HCT116 (cell line): ENCODE data around the gene PRORP. TPM values are rescaled to one million over a fixed set of nuclear protein-coding genes. Genes with fewer than 3 reads are reported as not detected.
A peak's percentile ranks its signal among the peaks of the same experiment; 100 is the strongest.

Experiments
- ATAC-seq: fragments of 200-7000 bp; cut with Tn5 transposase; 2 replicates; pipeline ENCODE4 v1.9.1; 2020; ENCODE audit warnings: mild to moderate bottlenecking, moderate library complexity
- BruUV-seq: library from RNA; stranded (reverse); fragments of 400-500 nt; replicated peaks from 2 replicates; lab custom pipeline; 2021; lab: Mats Ljungman, UMichigan
- CTCF ChIA-PET: fragments of 300-600 bp; sonication (Branson Sonifier 250); formaldehyde crosslinking; loops from one replicate; lab custom pipeline; 2021; ENCODE audit warnings: antibody characterized with exemption; lab: Charles Lee
- POLR2A ChIA-PET: fragments of 300-600, 350-600 bp; sonication (Branson Sonifier 250); formaldehyde crosslinking; loops from one replicate; lab custom pipeline; 2021; ENCODE audit warnings: antibody characterized with exemption; lab: Charles Lee
- RAD21 ChIA-PET, 2 experiments: fragments of 300-600 bp; sonication (Branson Sonifier 250); formaldehyde crosslinking; loops; one replicate each; lab custom pipeline; 2023; ENCODE audit warnings: low total read pairs in 2 of 2; ENCODE audit not compliant: uncharacterized antibody in 2 of 2, unreplicated experiment in 2 of 2, low non-redundant PET in 1 of 2; lab: Charles Lee
- DNase-seq: peaks from one replicate; pipeline ENCODE4 v3.0.0-alpha.2; 2010; ENCODE audit warnings: low read depth, low spot score
- H2AFZ ChIP-seq: fragments of 200-600 bp; shearing (Covaris generic), sonication (generic); 2 replicates; pipeline ENCODE4 v1.6.1; 2017; ENCODE audit warnings: low read depth, mixed run types, mixed read lengths, antibody characterized with exemption, low read length; ENCODE audit not compliant: poor library complexity, severe bottlenecking
- H3K27ac ChIP-seq: 2 replicates; pipeline ENCODE4 v1.5.1; 2012; ENCODE audit warnings: low read depth, low read length
- H3K27me3 ChIP-seq: fragments of 200-600 bp; sonication (generic); 2 replicates; pipeline ENCODE4 v1.6.1; 2016; ENCODE audit warnings: mixed run types, low read length, mixed read lengths; ENCODE audit not compliant: insufficient read depth
- H3K36me3 ChIP-seq, 2 experiments: fragments of 200-500 bp in 1 of 2; fragments of 200-600 bp in 1 of 2; sonication (Bioruptor generic) in 1 of 2; sonication (generic) in 1 of 2; 2 replicates each; pipeline versions ENCODE4 v1.5.1 to v1.6.1; 2014 to 2016; ENCODE audit warnings: low read length in 2 of 2, inconsistent platforms in 1 of 2, mixed read lengths in 1 of 2, mixed run types in 1 of 2; ENCODE audit not compliant: insufficient read depth in 2 of 2, control insufficient read depth in 1 of 2
- H3K4me1 ChIP-seq, 2 experiments: fragments of 200-600 bp in 1 of 2; sonication (generic) in 1 of 2; 2 replicates each; pipeline versions ENCODE4 v1.5.1 to v1.6.1; 2012 to 2017; ENCODE audit warnings: low read length in 2 of 2, inconsistent platforms in 1 of 2, mild to moderate bottlenecking in 1 of 2, mixed read lengths in 1 of 2, mixed run types in 1 of 2, moderate library complexity in 1 of 2; ENCODE audit not compliant: insufficient read depth in 2 of 2, control insufficient read depth in 1 of 2
- H3K4me2 ChIP-seq: fragments of 200-600 bp; sonication (generic); 2 replicates; pipeline ENCODE4 v1.6.1; 2017; ENCODE audit warnings: mixed run types, low read length, mixed read lengths
- H3K4me3 ChIP-seq, 2 experiments: fragments of 200-600 bp in 1 of 2; sonication (generic) in 1 of 2; replicated peaks in 1 of 2; 2 replicates each; pipeline ENCODE4 v1.5.1; 2011 to 2016; ENCODE audit warnings: low read length in 2 of 2, control low read depth in 1 of 2, low read depth in 1 of 2, mild to moderate bottlenecking in 1 of 2, mixed read lengths in 1 of 2, mixed run types in 1 of 2
- H3K79me2 ChIP-seq: fragments of 200-600 bp; sonication (generic); 2 replicates; pipeline ENCODE4 v1.6.1; 2017; ENCODE audit warnings: mild to moderate bottlenecking, mixed run types, low read length, moderate library complexity, mixed read lengths; ENCODE audit not compliant: insufficient read depth
- H3K9ac ChIP-seq: fragments of 200-600 bp; sonication (generic); 2 replicates; pipeline ENCODE4 v1.6.1; 2016; ENCODE audit warnings: low read length, mixed read lengths
- H3K9me2 ChIP-seq: fragments of 200-600 bp; sonication (generic), shearing (Covaris generic); 2 replicates; pipeline ENCODE4 v1.6.1; 2017; ENCODE audit warnings: mixed run types, mild to moderate bottlenecking, moderate library complexity; ENCODE audit not compliant: insufficient read depth
- H3K9me3 ChIP-seq, 2 experiments: fragments of 200-500 bp in 1 of 2; fragments of 200-600 bp in 1 of 2; sonication (Bioruptor generic) in 1 of 2; sonication (generic) in 1 of 2; 2 replicates each; pipeline ENCODE4 v1.6.1; 2014 to 2017; ENCODE audit warnings: low read length in 2 of 2, mixed read lengths in 2 of 2, inconsistent platforms in 1 of 2, low read depth in 1 of 2, mild to moderate bottlenecking in 1 of 2, mixed run types in 1 of 2, moderate library complexity in 1 of 2; ENCODE audit not compliant: control insufficient read depth in 1 of 2, insufficient read depth in 1 of 2
- H4K20me1 ChIP-seq: fragments of 200-600 bp; sonication (generic), shearing (Covaris generic); 2 replicates; pipeline ENCODE4 v1.6.1; 2017; ENCODE audit warnings: mixed run types, mild to moderate bottlenecking, moderate library complexity; ENCODE audit not compliant: insufficient read depth
- CBX3 ChIP-seq: IDR thresholded peaks from 2 replicates; pipeline ENCODE4 v1.6.1; 2012; ENCODE audit warnings: low read depth
- CEBPB ChIP-seq: IDR thresholded peaks from 2 replicates; pipeline ENCODE4 v1.6.1; 2012; ENCODE audit warnings: low read depth
- ELF1 ChIP-seq: IDR thresholded peaks from 2 replicates; pipeline ENCODE4 v1.6.1; 2012; ENCODE audit warnings: low read depth, borderline replicate concordance
- EZH2 ChIP-seq: fragments of 200-600 bp; sonication (generic); IDR thresholded peaks from 2 replicates; pipeline ENCODE4 v1.6.1; 2017; ENCODE audit warnings: antibody characterized with exemption, mixed run types
- EZH2phosphoT487 ChIP-seq: fragments of 200-600 bp; IDR thresholded peaks from 2 replicates; pipeline ENCODE4 v1.6.1; 2018; ENCODE audit warnings: antibody characterized with exemption, borderline replicate concordance
- FOSL1 ChIP-seq: IDR thresholded peaks from 2 replicates; pipeline ENCODE4 v1.6.1; 2012; ENCODE audit warnings: low read depth
- JUND ChIP-seq: IDR thresholded peaks from 2 replicates; pipeline ENCODE4 v1.6.1; 2012
- POLR2A ChIP-seq: IDR thresholded peaks from 2 replicates; pipeline ENCODE4 v1.7.0; 2011; ENCODE audit warnings: borderline replicate concordance; ENCODE audit not compliant: insufficient read depth, insufficient read length; ENCODE audit errors: extremely low read depth
- RAD21 ChIP-seq: IDR thresholded peaks from 2 replicates; pipeline ENCODE4 v1.6.1; 2012; ENCODE audit warnings: low read depth, mild to moderate bottlenecking
- SIN3A ChIP-seq: IDR thresholded peaks from 2 replicates; pipeline ENCODE4 v1.6.1; 2012; ENCODE audit warnings: low read depth
- SP1 ChIP-seq: IDR thresholded peaks from 2 replicates; pipeline ENCODE4 v1.6.1; 2012; ENCODE audit warnings: low read depth
- SRF ChIP-seq: IDR thresholded peaks from 2 replicates; pipeline ENCODE4 v1.6.1; 2012; ENCODE audit warnings: low read depth
- YY1 ChIP-seq: IDR thresholded peaks from 2 replicates; pipeline ENCODE4 v1.6.1; 2011; ENCODE audit warnings: low read length, low read depth, moderate library complexity, mild to moderate bottlenecking; ENCODE audit not compliant: insufficient replicate concordance; ENCODE audit errors: extremely low read depth
- ZFX ChIP-seq: fragments of 450-650 bp; IDR thresholded peaks from 2 replicates; pipeline ENCODE4 v1.6.1; 2017
- ZNF274 ChIP-seq: fragments of 200-500 bp; sonication (Bioruptor generic); IDR thresholded peaks from 2 replicates; pipeline ENCODE4 v1.6.1; 2014; ENCODE audit warnings: mild to moderate bottlenecking, low read depth, low read length, inconsistent platforms
- intact Hi-C: fragments of 100-400 bp; cut with micrococcal nuclease; formaldehyde crosslinking; loops from 2 replicates; pipeline ENCODE4 v1.10.0; 2022
- total RNA-seq: library from RNA; stranded (reverse); gene quantifications from one replicate; pipeline ENCODE4 v1.2.1, GENCODE V29; 2021; ENCODE audit not compliant: unreplicated experiment
- TF ChIP-seq, protein P1 (sequence below): IDR thresholded peaks from 2 replicates; pipeline ENCODE4 v1.6.1; 2012; ENCODE audit warnings: low read depth
- TF ChIP-seq, protein P2 (sequence below), 3 experiments: fragments of 200-600 bp in 1 of 3; sonication (generic) in 1 of 3; IDR thresholded peaks in 2 of 3; conservative IDR thresholded peaks in 1 of 3; 2 replicates each; pipeline ENCODE4 v1.5.1; 2012 to 2017; ENCODE audit warnings: low read depth in 2 of 3, low read length in 2 of 3, antibody characterized with exemption in 1 of 3, borderline replicate concordance in 1 of 3, control low read depth in 1 of 3, mild to moderate bottlenecking in 1 of 3, mixed read lengths in 1 of 3, mixed run types in 1 of 3, moderate library complexity in 1 of 3; ENCODE audit not compliant: insufficient read depth in 1 of 3
- TF ChIP-seq, protein P3 (sequence below): IDR thresholded peaks from 2 replicates; pipeline ENCODE4 v1.6.1; 2012
- TF ChIP-seq, protein P4 (sequence below): IDR thresholded peaks from 2 replicates; pipeline ENCODE4 v1.6.1; 2011; ENCODE audit warnings: mild to moderate bottlenecking, low read length, moderate library complexity; ENCODE audit not compliant: insufficient replicate concordance; ENCODE audit errors: extremely low read depth

The PRORP gene
- total RNA-seq, 1 experiment from 2014 or later, result 28.0 TPM

DNA sequence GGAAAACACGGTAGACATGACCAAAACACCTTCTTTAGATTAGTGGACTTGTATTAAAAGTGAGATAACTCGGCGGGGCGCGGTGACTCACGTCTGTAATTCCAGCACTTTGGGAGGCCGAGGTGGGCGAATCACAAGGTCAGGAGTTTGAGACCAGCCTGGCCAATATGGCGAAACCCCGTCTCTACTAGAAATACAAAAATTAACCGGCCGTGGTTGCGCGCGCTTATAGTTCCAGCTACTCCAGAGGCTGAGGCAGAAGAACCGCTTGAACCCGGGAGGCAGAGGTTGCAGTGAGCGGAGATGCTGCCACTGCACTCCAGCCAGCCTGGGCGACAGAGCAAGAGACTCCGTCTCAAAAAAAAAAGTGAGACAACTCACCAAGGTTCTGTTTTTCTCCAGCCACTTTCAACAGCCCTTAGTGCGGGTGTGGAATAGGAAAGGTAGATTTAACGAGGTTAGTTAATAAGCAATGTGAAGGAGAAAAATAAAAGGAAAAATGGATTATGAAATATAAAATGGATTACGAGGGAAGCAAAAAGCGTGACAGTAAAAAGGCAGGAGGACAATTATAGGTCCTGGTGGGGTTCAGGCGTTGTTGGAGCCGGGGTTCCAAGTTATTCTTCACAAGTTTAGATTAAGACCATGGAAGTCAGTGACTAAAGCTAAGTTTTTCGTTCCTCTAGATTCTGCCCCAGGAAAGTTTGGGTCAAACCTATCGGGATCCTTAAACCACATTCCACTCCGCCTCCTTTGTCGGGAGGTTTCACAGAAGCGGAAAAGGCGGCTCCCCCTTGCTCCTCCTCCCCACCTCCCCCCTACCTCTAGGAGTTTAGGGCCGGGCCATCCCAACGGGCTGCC is 1.1 kb upstream of the PRORP start:
- BruUV-seq, result TSS peak; percentile 77
- Histone ChIP-seq H3K9ac (peak overlapping the region; percentile 82), H3K27me3 (no peaks in the 10 kb centered on the region), H3K36me3 (no peaks in the 10 kb centered on the region), H3K9me2 (no peaks in the 10 kb centered on the region), H3K27ac (peak overlapping the region; percentile 91), H3K4me1 (peaks cover 6 to 23% of the 10 kb centered on the region in 2 experiments), H3K4me2 (peak overlapping the region; percentile 82), H2AFZ (peak overlapping the region; percentile 24), H3K79me2 (peaks cover 11% of the 10 kb centered on the region), H3K9me3 (no peaks in the 10 kb centered on the region), H3K4me3 (peak overlapping the region; percentile 81 to 91), H4K20me1 (no peaks in the 10 kb centered on the region)
- ChIA-PET CTCF (interaction anchor here (1.3 kb wide), 1 partner anchor 38 kb away, joined by 3 read pairs; no protein-coding TSS in a partner anchor), POLR2A (interaction anchor here (0.7 to 1.2 kb wide), 4 partner anchors 39 to 283 kb away, joined by 3 to 4 read pairs (median 3); partner anchors contain the start of genes FAM177A1, NFKBIA and SRP54), RAD21 (no interaction called here)
- intact Hi-C loops, result loop anchor here (2.0 to 10.0 kb wide), 2 partner anchors 138 to 694 kb away; partner anchors contain the start of gene SRP54
- ATAC-seq, result peak; percentile 84; the same call in 1 of the 2 replicates
- DNase-seq, result no peak
- TF ChIP-seq SIN3A (0 out of 2 replicates have a peak, but pooled peaks have one; percentile 4), ZNF274 (no peak), YY1 (no peak), SRF (no peak), POLR2A (peak; percentile 38), EZH2 (no peak), SP1 (no peak), JUND (no peak), RAD21 (no peak), ZFX (no peak), CBX3 (no peak), FOSL1 (no peak), EZH2phosphoT487 (no peak), ELF1 (no peak), CEBPB (no peak)
- TF ChIP-seq, protein P1, sequence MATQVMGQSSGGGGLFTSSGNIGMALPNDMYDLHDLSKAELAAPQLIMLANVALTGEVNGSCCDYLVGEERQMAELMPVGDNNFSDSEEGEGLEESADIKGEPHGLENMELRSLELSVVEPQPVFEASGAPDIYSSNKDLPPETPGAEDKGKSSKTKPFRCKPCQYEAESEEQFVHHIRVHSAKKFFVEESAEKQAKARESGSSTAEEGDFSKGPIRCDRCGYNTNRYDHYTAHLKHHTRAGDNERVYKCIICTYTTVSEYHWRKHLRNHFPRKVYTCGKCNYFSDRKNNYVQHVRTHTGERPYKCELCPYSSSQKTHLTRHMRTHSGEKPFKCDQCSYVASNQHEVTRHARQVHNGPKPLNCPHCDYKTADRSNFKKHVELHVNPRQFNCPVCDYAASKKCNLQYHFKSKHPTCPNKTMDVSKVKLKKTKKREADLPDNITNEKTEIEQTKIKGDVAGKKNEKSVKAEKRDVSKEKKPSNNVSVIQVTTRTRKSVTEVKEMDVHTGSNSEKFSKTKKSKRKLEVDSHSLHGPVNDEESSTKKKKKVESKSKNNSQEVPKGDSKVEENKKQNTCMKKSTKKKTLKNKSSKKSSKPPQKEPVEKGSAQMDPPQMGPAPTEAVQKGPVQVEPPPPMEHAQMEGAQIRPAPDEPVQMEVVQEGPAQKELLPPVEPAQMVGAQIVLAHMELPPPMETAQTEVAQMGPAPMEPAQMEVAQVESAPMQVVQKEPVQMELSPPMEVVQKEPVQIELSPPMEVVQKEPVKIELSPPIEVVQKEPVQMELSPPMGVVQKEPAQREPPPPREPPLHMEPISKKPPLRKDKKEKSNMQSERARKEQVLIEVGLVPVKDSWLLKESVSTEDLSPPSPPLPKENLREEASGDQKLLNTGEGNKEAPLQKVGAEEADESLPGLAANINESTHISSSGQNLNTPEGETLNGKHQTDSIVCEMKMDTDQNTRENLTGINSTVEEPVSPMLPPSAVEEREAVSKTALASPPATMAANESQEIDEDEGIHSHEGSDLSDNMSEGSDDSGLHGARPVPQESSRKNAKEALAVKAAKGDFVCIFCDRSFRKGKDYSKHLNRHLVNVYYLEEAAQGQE, result no peak
- TF ChIP-seq, protein P2, sequence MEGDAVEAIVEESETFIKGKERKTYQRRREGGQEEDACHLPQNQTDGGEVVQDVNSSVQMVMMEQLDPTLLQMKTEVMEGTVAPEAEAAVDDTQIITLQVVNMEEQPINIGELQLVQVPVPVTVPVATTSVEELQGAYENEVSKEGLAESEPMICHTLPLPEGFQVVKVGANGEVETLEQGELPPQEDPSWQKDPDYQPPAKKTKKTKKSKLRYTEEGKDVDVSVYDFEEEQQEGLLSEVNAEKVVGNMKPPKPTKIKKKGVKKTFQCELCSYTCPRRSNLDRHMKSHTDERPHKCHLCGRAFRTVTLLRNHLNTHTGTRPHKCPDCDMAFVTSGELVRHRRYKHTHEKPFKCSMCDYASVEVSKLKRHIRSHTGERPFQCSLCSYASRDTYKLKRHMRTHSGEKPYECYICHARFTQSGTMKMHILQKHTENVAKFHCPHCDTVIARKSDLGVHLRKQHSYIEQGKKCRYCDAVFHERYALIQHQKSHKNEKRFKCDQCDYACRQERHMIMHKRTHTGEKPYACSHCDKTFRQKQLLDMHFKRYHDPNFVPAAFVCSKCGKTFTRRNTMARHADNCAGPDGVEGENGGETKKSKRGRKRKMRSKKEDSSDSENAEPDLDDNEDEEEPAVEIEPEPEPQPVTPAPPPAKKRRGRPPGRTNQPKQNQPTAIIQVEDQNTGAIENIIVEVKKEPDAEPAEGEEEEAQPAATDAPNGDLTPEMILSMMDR (IDR thresholded peaks at IDR 0.05 in 2 of 3, conservative IDR thresholded peaks at IDR 0.05 in 1 of 3; ENCODE audit: borderline replicate concordance in 1 of 3, insufficient read depth in 1 of 3, low read depth in 2 of 3, low read length in 2 of 3), result no peak
- TF ChIP-seq, protein P3, sequence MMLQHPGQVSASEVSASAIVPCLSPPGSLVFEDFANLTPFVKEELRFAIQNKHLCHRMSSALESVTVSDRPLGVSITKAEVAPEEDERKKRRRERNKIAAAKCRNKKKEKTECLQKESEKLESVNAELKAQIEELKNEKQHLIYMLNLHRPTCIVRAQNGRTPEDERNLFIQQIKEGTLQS, result no peak
- TF ChIP-seq, protein P4, sequence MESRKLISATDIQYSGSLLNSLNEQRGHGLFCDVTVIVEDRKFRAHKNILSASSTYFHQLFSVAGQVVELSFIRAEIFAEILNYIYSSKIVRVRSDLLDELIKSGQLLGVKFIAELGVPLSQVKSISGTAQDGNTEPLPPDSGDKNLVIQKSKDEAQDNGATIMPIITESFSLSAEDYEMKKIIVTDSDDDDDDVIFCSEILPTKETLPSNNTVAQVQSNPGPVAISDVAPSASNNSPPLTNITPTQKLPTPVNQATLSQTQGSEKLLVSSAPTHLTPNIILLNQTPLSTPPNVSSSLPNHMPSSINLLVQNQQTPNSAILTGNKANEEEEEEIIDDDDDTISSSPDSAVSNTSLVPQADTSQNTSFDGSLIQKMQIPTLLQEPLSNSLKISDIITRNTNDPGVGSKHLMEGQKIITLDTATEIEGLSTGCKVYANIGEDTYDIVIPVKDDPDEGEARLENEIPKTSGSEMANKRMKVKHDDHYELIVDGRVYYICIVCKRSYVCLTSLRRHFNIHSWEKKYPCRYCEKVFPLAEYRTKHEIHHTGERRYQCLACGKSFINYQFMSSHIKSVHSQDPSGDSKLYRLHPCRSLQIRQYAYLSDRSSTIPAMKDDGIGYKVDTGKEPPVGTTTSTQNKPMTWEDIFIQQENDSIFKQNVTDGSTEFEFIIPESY, result no peak
